Measurements from ENCODE around the gene PIM2. TPM values are rescaled to one million over a fixed set of nuclear protein-coding genes. Genes with fewer than 3 reads are reported as not detected.

PIM2 gene
- total and polyA plus RNA-seq, 9 of the 15 experiments (the other 6 are each of a cell fraction or from before 2014, with no cell fraction given) = 67.6 to 191 (median 108) TPM

GRCh38 chrX:48961585-48962091, 42.8 kb upstream of the PIM2 start (continued):
- TF ChIP-seq, protein P1, sequence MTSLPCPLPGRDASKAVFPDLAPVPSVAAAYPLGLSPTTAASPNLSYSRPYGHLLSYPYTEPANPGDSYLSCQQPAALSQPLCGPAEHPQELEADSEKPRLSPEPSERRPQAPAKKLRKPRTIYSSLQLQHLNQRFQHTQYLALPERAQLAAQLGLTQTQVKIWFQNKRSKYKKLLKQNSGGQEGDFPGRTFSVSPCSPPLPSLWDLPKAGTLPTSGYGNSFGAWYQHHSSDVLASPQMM (CRISPR knock-in tag; IDR thresholded peaks at IDR 0.05) = no peak
- TF ChIP-seq NKRF (IDR thresholded peaks at IDR 0.05; ENCODE audit: borderline replicate concordance) (no peak), ZNF518B (CRISPR knock-in tag; IDR thresholded peaks at IDR 0.05) (no peak), ZNF165 (CRISPR knock-in tag; IDR thresholded peaks at IDR 0.05; ENCODE audit: borderline replicate concordance) (no peak), RNF219 (CRISPR knock-in tag; IDR thresholded peaks at IDR 0.05) (no peak), ZNF121 (CRISPR knock-in tag; conservative IDR thresholded peaks at IDR 0.05) (no peak), THRA (IDR thresholded peaks at IDR 0.05) (no peak), KLF1 (tag; IDR thresholded peaks at IDR 0.05) (no peak), DIDO1 (tag; IDR thresholded peaks at IDR 0.05; ENCODE audit: low read depth) (no peak), ZFP30 (CRISPR knock-in tag; IDR thresholded peaks at IDR 0.05; ENCODE audit: borderline replicate concordance) (no peak), ZKSCAN1 (IDR thresholded peaks at IDR 0.05; ENCODE audit: low read depth, low read length) (no peak), RB1 (IDR thresholded peaks at IDR 0.05; ENCODE audit: low read depth) (no peak), ZSCAN29 (IDR thresholded peaks at IDR 0.05) (no peak), CHD1 (IDR thresholded peaks at IDR 0.05; ENCODE audit: low read length) (no peak)
- TF ChIP-seq, protein P2, sequence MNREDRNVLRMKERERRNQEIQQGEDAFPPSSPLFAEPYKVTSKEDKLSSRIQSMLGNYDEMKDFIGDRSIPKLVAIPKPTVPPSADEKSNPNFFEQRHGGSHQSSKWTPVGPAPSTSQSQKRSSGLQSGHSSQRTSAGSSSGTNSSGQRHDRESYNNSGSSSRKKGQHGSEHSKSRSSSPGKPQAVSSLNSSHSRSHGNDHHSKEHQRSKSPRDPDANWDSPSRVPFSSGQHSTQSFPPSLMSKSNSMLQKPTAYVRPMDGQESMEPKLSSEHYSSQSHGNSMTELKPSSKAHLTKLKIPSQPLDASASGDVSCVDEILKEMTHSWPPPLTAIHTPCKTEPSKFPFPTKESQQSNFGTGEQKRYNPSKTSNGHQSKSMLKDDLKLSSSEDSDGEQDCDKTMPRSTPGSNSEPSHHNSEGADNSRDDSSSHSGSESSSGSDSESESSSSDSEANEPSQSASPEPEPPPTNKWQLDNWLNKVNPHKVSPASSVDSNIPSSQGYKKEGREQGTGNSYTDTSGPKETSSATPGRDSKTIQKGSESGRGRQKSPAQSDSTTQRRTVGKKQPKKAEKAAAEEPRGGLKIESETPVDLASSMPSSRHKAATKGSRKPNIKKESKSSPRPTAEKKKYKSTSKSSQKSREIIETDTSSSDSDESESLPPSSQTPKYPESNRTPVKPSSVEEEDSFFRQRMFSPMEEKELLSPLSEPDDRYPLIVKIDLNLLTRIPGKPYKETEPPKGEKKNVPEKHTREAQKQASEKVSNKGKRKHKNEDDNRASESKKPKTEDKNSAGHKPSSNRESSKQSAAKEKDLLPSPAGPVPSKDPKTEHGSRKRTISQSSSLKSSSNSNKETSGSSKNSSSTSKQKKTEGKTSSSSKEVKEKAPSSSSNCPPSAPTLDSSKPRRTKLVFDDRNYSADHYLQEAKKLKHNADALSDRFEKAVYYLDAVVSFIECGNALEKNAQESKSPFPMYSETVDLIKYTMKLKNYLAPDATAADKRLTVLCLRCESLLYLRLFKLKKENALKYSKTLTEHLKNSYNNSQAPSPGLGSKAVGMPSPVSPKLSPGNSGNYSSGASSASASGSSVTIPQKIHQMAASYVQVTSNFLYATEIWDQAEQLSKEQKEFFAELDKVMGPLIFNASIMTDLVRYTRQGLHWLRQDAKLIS (CRISPR knock-in tag; IDR thresholded peaks at IDR 0.05) = no peak

All from K562 (cell line).